HL-60 (cell line): ENCODE results near the gene ECI1.

ENCODE experiments used
- CTCF ChIP-seq: IDR thresholded peaks from one replicate; pipeline ENCODE4 v1.5.1; 2011; ENCODE audit warnings: low read length, control low read depth, inconsistent platforms; ENCODE audit not compliant: insufficient read depth
- POLR2AphosphoS5 ChIP-seq: IDR thresholded peaks from 2 replicates; pipeline ENCODE4 v1.6.1; 2012; ENCODE audit warnings: low read depth
- SPI1 ChIP-seq: IDR thresholded peaks from 2 replicates; pipeline ENCODE4 v1.6.1; 2012; ENCODE audit warnings: low read depth, mild to moderate bottlenecking, borderline replicate concordance

- TF ChIP-seq CTCF (no peak), SPI1 (no peak), POLR2AphosphoS5 (no peak)
These were observed 13.8 kb downstream of the ECI1 start for GRCh38 chr16:2237493-2238149.
